H9 (cell line): ENCODE measurements around the gene IGF2BP2. TPM values are rescaled to one million over a fixed set of nuclear protein-coding genes. Genes with fewer than 3 reads are reported as not detected.

Source experiments
- DNase-seq: peaks from one replicate; pipeline ENCODE4 v3.0.0-alpha.2; 2017
- H2AFZ ChIP-seq: one replicate; pipeline ENCODE4 v1.6.1; 2013; ENCODE audit warnings: mild to moderate bottlenecking, low read length, control low read depth, moderate library complexity
- H2AK5ac ChIP-seq: 2 replicates; pipeline ENCODE4 v1.6.1; 2013; ENCODE audit warnings: low read length, control low read depth, mixed read lengths; ENCODE audit not compliant: insufficient read length
- H2BK120ac ChIP-seq: one replicate; pipeline ENCODE4 v1.6.1; 2013; ENCODE audit warnings: low read depth, mild to moderate bottlenecking, low read length, control low read depth, inconsistent platforms; ENCODE audit not compliant: poor library complexity, severe bottlenecking
- H2BK12ac ChIP-seq: 2 replicates; pipeline ENCODE4 v1.6.1; 2013; ENCODE audit warnings: low read length, control low read depth, mixed read lengths, low read depth; ENCODE audit not compliant: insufficient read length
- H2BK15ac ChIP-seq: 2 replicates; pipeline ENCODE4 v1.6.1; 2013; ENCODE audit warnings: low read depth, low read length, control low read depth
- H2BK20ac ChIP-seq: one replicate; pipeline ENCODE4 v1.6.1; 2013; ENCODE audit warnings: low read depth, mild to moderate bottlenecking, low read length, control low read depth, inconsistent platforms; ENCODE audit not compliant: poor library complexity, severe bottlenecking
- H2BK5ac ChIP-seq: 2 replicates; pipeline ENCODE4 v1.6.1; 2013; ENCODE audit warnings: low read length, control low read depth, mixed read lengths; ENCODE audit not compliant: insufficient read length
- H3K14ac ChIP-seq: 2 replicates; pipeline ENCODE4 v1.6.1; 2013; ENCODE audit warnings: low read length, control low read depth; ENCODE audit not compliant: insufficient read depth
- H3K18ac ChIP-seq: 2 replicates; pipeline ENCODE4 v1.6.1; 2013; ENCODE audit warnings: low read depth, mild to moderate bottlenecking, mixed read lengths, low read length, control low read depth; ENCODE audit not compliant: insufficient read length
- H3K23ac ChIP-seq: 2 replicates; pipeline ENCODE4 v1.6.1; 2013; ENCODE audit warnings: low read length, control low read depth, mixed read lengths, low read depth; ENCODE audit not compliant: insufficient read length
- H3K23me2 ChIP-seq: 2 replicates; pipeline ENCODE4 v1.6.1; 2013; ENCODE audit warnings: low read depth, mild to moderate bottlenecking, mixed read lengths, low read length, control low read depth; ENCODE audit not compliant: insufficient read length, poor library complexity, severe bottlenecking
- H3K27ac ChIP-seq: 2 replicates; pipeline ENCODE4 v1.5.1; 2013; ENCODE audit warnings: low read length, control low read depth, mixed read lengths, low read depth; ENCODE audit not compliant: insufficient read length
- H3K27me3 ChIP-seq: 2 replicates; pipeline ENCODE4 v1.6.1; 2013; ENCODE audit warnings: low read length, control low read depth, inconsistent platforms; ENCODE audit not compliant: insufficient read depth
- H3K4ac ChIP-seq: 2 replicates; pipeline ENCODE4 v1.6.1; 2013; ENCODE audit warnings: low read depth, mild to moderate bottlenecking, control low read depth, inconsistent platforms, low read length, moderate library complexity
- H3K4me1 ChIP-seq: 2 replicates; pipeline ENCODE4 v1.6.1; 2013; ENCODE audit warnings: low read length, control low read depth, inconsistent platforms; ENCODE audit not compliant: insufficient read depth
- H3K4me2 ChIP-seq: 2 replicates; pipeline ENCODE4 v1.6.1; 2013; ENCODE audit warnings: low read length, control low read depth, mixed read lengths; ENCODE audit not compliant: insufficient read length, insufficient read depth
- H3K56ac ChIP-seq: 2 replicates; pipeline ENCODE4 v1.6.1; 2013; ENCODE audit warnings: low read depth, mild to moderate bottlenecking, mixed read lengths, low read length, control low read depth; ENCODE audit not compliant: insufficient read length
- H3K79me1 ChIP-seq: 2 replicates; pipeline ENCODE4 v1.6.1; 2013; ENCODE audit warnings: low read depth, mild to moderate bottlenecking, moderate library complexity, low read length, control low read depth, inconsistent platforms; ENCODE audit not compliant: insufficient read depth, poor library complexity, severe bottlenecking
- H3K79me2 ChIP-seq: 2 replicates; pipeline ENCODE4 v1.6.1; 2013; ENCODE audit warnings: low read length, control low read depth, inconsistent platforms; ENCODE audit not compliant: insufficient read depth
- H3K9ac ChIP-seq: 2 replicates; pipeline ENCODE4 v1.6.1; 2013; ENCODE audit warnings: low read length, control low read depth, mixed read lengths; ENCODE audit not compliant: insufficient read length; ENCODE audit errors: extremely low read depth
- H3K9me3 ChIP-seq: one replicate; pipeline ENCODE4 v1.6.1; 2013; ENCODE audit warnings: low read depth, low read length, inconsistent platforms; ENCODE audit not compliant: control insufficient read depth
- H3T11ph ChIP-seq: one replicate; pipeline ENCODE4 v1.6.1; 2013; ENCODE audit warnings: mild to moderate bottlenecking, low read length, control low read depth, inconsistent platforms
- H4K20me1 ChIP-seq: one replicate; pipeline ENCODE4 v1.6.1; 2013; ENCODE audit not compliant: control insufficient read depth, insufficient read length, insufficient read depth
- H4K5ac ChIP-seq: 2 replicates; pipeline ENCODE4 v1.6.1; 2013; ENCODE audit warnings: low read depth, mild to moderate bottlenecking, mixed read lengths, low read length, control low read depth; ENCODE audit not compliant: insufficient read length
- H4K8ac ChIP-seq: replicated peaks from 2 replicates; pipeline ENCODE4 v1.6.1; 2013; ENCODE audit warnings: low read length, control low read depth, mixed read lengths, low read depth; ENCODE audit not compliant: insufficient read length
- H4K91ac ChIP-seq: 2 replicates; pipeline ENCODE4 v1.6.1; 2013; ENCODE audit warnings: low read depth, mild to moderate bottlenecking, moderate library complexity, mixed read lengths, low read length, control low read depth; ENCODE audit not compliant: insufficient read length
- H3K27ac Mint-ChIP-seq, 3 experiments: 2 replicates in 2 of 3; 3 replicates in 1 of 3; pipeline ENCODE4 v1.8.0; 2020 to 2021; ENCODE audit warnings: mixed read lengths in 3 of 3, mild to moderate bottlenecking in 1 of 3, moderate library complexity in 1 of 3
- H3K27me3 Mint-ChIP-seq: 2 replicates; pipeline ENCODE4 v1.8.0; 2021; ENCODE audit warnings: low read depth, mild to moderate bottlenecking, moderate library complexity, mixed read lengths
- H3K36me3 Mint-ChIP-seq, 3 experiments: 2 replicates in 2 of 3; 3 replicates in 1 of 3; pipeline ENCODE4 v1.8.0; 2020 to 2021; ENCODE audit warnings: low read depth in 3 of 3, mixed read lengths in 3 of 3; ENCODE audit not compliant: insufficient read depth in 1 of 3
- H3K4me1 Mint-ChIP-seq, 2 experiments: 2 replicates each; pipeline ENCODE4 v1.8.0; 2020; ENCODE audit warnings: mixed read lengths in 2 of 2
- H3K4me3 Mint-ChIP-seq, 2 experiments: 2 replicates in 1 of 2; 3 replicates in 1 of 2; pipeline ENCODE4 v1.8.0; 2020 to 2021; ENCODE audit warnings: mild to moderate bottlenecking in 2 of 2, mixed read lengths in 2 of 2, moderate library complexity in 1 of 2
- H3K9me3 Mint-ChIP-seq, 2 experiments: 2 replicates in 1 of 2; 3 replicates in 1 of 2; pipeline ENCODE4 v1.8.0; 2020; ENCODE audit warnings: mild to moderate bottlenecking in 2 of 2, mixed read lengths in 2 of 2, moderate library complexity in 1 of 2
- WGBS: extraction: QIAGEN DNeasy Blood & Tissue Kit; methylation state at CpG from one replicate; pipeline ENCODE4 v1.1.7; 2013; ENCODE audit warnings: missing lambda C conversion rate, low lambda C conversion rate, mixed read lengths; ENCODE audit not compliant: insufficient read length; ENCODE audit errors: extremely low coverage; 5-methylcytosine and 5-hydroxymethylcytosine counted together
- total RNA-seq: library from RNA; stranded (reverse); gene quantifications from 2 replicates; pipeline ENCODE4 v1.2.1, GENCODE V29; 2021
- TF ChIP-seq, protein P1 (sequence below): fragments of 200-600 bp; sonication (generic); conservative IDR thresholded peaks from 3 replicates; pipeline ENCODE4 v1.8.0; 2021; ENCODE audit warnings: antibody characterized with exemption, mild to moderate bottlenecking

The IGF2BP2 gene
- total RNA-seq, 1 experiment from 2014 or later = 130 TPM

DNA sequence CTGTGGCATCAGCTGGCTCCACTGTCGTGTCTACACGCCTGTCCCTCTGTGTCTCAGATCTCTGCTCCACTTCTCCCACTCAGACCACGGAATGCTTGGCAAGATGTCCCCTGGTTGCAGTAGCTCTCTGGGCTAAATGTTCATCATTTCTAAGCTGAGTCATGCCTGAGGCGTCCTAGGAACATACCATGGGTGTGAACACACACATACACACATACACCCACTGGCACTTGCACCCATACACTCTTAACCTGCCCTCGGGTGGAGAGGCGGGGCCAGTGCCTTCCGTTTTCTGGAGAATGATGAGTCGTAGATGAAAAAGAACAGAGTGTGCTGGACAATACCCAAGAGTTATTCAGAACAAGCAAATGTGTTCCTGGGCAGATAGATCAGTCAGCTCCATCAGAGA is 166.3 kb downstream of the IGF2BP2 start:
- H3K4me1 Mint-ChIP-seq = peaks cover 4 to 5% of the 10 kb centered on the region in 2 experiments
- Histone ChIP-seq H2BK20ac (no peak overlapping the region), H2BK15ac (no peak overlapping the region), H3K18ac (no peak overlapping the region), H3K56ac (no peak overlapping the region), H4K20me1 (no peaks in the 10 kb centered on the region), H3K27me3 (no peaks in the 10 kb centered on the region), H2AFZ (no peak overlapping the region), H3T11ph (no peak overlapping the region), H3K4me2 (no peak overlapping the region), H3K79me2 (no peaks in the 10 kb centered on the region), H3K9ac (no peak overlapping the region), H3K14ac (no peak overlapping the region), H4K91ac (no peak overlapping the region), H3K27ac (no peak overlapping the region), H3K4ac (no peak overlapping the region), H3K23me2 (no peaks in the 10 kb centered on the region), H2BK12ac (no peak overlapping the region), H4K8ac (no peak overlapping the region), H2AK5ac (no peak overlapping the region), H4K5ac (no peak overlapping the region), H3K4me1 (no peaks in the 10 kb centered on the region), H2BK120ac (no peak overlapping the region), H3K23ac (no peak overlapping the region), H3K79me1 (no peaks in the 10 kb centered on the region), H3K9me3 (no peaks in the 10 kb centered on the region), H2BK5ac (no peak overlapping the region)
- H3K27ac Mint-ChIP-seq = peak overlapping the region in 1 of 3 experiments; percentile 64; a peak in 2 of 7 replicates
- no peak for DNase-seq
- H3K4me3 Mint-ChIP-seq = no peak overlapping the region
- TF ChIP-seq, protein P1, sequence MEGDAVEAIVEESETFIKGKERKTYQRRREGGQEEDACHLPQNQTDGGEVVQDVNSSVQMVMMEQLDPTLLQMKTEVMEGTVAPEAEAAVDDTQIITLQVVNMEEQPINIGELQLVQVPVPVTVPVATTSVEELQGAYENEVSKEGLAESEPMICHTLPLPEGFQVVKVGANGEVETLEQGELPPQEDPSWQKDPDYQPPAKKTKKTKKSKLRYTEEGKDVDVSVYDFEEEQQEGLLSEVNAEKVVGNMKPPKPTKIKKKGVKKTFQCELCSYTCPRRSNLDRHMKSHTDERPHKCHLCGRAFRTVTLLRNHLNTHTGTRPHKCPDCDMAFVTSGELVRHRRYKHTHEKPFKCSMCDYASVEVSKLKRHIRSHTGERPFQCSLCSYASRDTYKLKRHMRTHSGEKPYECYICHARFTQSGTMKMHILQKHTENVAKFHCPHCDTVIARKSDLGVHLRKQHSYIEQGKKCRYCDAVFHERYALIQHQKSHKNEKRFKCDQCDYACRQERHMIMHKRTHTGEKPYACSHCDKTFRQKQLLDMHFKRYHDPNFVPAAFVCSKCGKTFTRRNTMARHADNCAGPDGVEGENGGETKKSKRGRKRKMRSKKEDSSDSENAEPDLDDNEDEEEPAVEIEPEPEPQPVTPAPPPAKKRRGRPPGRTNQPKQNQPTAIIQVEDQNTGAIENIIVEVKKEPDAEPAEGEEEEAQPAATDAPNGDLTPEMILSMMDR = no peak
- no CpG with 5 or more reads among the region's 8 CpGs for WGBS
- no peaks in the 10 kb centered on the region; the same call in 1 of the 2 replicates for H3K27me3 Mint-ChIP-seq
- H3K9me3 Mint-ChIP-seq = no peaks in the 10 kb centered on the region
- peaks cover 15 to 64% (median 57%) of the 10 kb centered on the region in 3 experiments for H3K36me3 Mint-ChIP-seq
